NCI-H146 (cell line): ENCODE measurements around the gene GMEB1.
"Not testable (repeated sequence)": the region's sequence is repeated elsewhere in the genome, so short reads cannot be mapped to it uniquely, and the experiment has no call there.

Experiments used
- DNase-seq: peaks from one replicate; lab custom pipeline; 2025; lab: John Stamatoyannopoulos, UW

GMEB1 gene

GRCh38 chr1:28750771-28751294, 82.2 kb downstream of the GMEB1 start:
- DNase-seq, result not testable (repeated sequence)

- DNase-seq, result no peak
Measured at GRCh38 chr1:28751315-28752060, 82.9 kb downstream of the GMEB1 start.

GRCh38 chr1:28755701-28756100, 87.1 kb downstream of the GMEB1 start:
- no peak for DNase-seq

- no peak for DNase-seq
Measured at GRCh38 chr1:28756846-28757245, 88.3 kb downstream of the GMEB1 start.

- DNase-seq, result no peak
Measured at GRCh38 chr1:28758420-28758819, 89.8 kb downstream of the GMEB1 start.

- DNase-seq, result no peak
Measured at GRCh38 chr1:28759257-28759656, 90.7 kb downstream of the GMEB1 start.

- DNase-seq, result no peak
Measured at GRCh38 chr1:28761189-28761588, 92.6 kb downstream of the GMEB1 start.

- DNase-seq, result no peak
Measured at GRCh38 chr1:28766532-28767183, 98.1 kb downstream of the GMEB1 start.
